Suprapubic skin (tissue), 4 donors: ENCODE data around the gene GCM1. TPM values are rescaled to one million over a fixed set of nuclear protein-coding genes. Genes with fewer than 3 reads are reported as not detected.

Experiments used
- DNase-seq, 2 donors: peaks; one replicate each; pipeline ENCODE4 v3.0.0-alpha.2; 2019; ENCODE audit warnings: low spot score in 2 of 2
- H3K27ac ChIP-seq: fragments of 200-600 bp; sonication (generic); one replicate; pipeline ENCODE4 v1.5.1; 2019
- H3K27me3 ChIP-seq: fragments of 200-600 bp; sonication (generic); one replicate; pipeline ENCODE4 v1.5.1; 2019
- H3K36me3 ChIP-seq: fragments of 200-600 bp; sonication (generic); one replicate; pipeline ENCODE4 v1.5.1; 2019
- H3K4me1 ChIP-seq: fragments of 200-600 bp; sonication (generic); one replicate; pipeline ENCODE4 v1.5.1; 2019
- H3K4me3 ChIP-seq: fragments of 200-600 bp; sonication (generic); one replicate; pipeline ENCODE4 v1.5.1; 2019; ENCODE audit warnings: mild to moderate bottlenecking
- H3K9me3 ChIP-seq: fragments of 200-600 bp; sonication (generic); one replicate; pipeline ENCODE4 v1.5.1; 2019
- EP300 ChIP-seq: sonication (generic); formaldehyde crosslinking; IDR thresholded peaks from one replicate; pipeline ENCODE4 v1.6.1; 2017; ENCODE audit warnings: antibody characterized with exemption
- POLR2A ChIP-seq, 2 donors: fragments of 450-650 bp; IDR thresholded peaks; one replicate each; pipeline ENCODE4 v1.6.1; 2017; ENCODE audit warnings: antibody characterized with exemption in 2 of 2, mild to moderate bottlenecking in 2 of 2, moderate library complexity in 2 of 2
- POLR2AphosphoS5 ChIP-seq, 3 donors: sonication (generic); formaldehyde crosslinking; IDR thresholded peaks; one replicate each; pipeline ENCODE4 v1.6.1; 2017; ENCODE audit warnings: antibody characterized with exemption in 3 of 3
- WGBS: methylation state at CpG from one replicate; pipeline ENCODE4 v1.1.5; 2018; 5-methylcytosine and 5-hydroxymethylcytosine counted together
- total RNA-seq, 4 donors: library from RNA; depleted of rRNA; stranded (reverse); fragments of >200 nt; gene quantifications; one replicate each; pipeline ENCODE4 v1.1.0, GENCODE V29; 2016
- TF ChIP-seq, protein P1 (sequence below), 2 donors: fragments of 200-600 bp in 1 of 2; fragments of 450-650 bp in 1 of 2; sonication (generic) in 1 of 2; IDR thresholded peaks; one replicate each; pipeline ENCODE4 v1.5.1; 2016 to 2019; ENCODE audit warnings: antibody characterized with exemption in 2 of 2, mild to moderate bottlenecking in 1 of 2, moderate library complexity in 1 of 2

GCM1 gene
- total RNA-seq, 4 donors from 2014 or later = 0.24 TPM; not detected in 3

DNA sequence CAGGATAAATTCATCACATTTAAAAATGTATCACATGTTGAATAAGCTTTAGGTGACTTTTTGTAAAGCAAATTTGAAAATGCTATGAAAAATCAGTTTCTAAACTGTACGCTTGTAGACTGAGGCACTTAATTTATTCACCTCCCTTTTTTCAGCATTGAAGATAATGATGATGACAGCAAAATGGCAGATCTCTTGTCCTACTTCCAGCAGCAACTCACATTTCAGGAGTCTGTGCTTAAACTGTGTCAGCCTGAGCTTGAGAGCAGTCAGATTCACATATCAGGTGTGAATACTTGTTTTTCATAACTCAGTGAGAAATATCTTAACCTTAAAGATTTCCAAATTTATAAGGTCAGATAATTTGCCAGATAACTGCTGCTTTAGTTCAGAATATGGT, 67.8 kb downstream of the GCM1 start:
- TF ChIP-seq, protein P1, sequence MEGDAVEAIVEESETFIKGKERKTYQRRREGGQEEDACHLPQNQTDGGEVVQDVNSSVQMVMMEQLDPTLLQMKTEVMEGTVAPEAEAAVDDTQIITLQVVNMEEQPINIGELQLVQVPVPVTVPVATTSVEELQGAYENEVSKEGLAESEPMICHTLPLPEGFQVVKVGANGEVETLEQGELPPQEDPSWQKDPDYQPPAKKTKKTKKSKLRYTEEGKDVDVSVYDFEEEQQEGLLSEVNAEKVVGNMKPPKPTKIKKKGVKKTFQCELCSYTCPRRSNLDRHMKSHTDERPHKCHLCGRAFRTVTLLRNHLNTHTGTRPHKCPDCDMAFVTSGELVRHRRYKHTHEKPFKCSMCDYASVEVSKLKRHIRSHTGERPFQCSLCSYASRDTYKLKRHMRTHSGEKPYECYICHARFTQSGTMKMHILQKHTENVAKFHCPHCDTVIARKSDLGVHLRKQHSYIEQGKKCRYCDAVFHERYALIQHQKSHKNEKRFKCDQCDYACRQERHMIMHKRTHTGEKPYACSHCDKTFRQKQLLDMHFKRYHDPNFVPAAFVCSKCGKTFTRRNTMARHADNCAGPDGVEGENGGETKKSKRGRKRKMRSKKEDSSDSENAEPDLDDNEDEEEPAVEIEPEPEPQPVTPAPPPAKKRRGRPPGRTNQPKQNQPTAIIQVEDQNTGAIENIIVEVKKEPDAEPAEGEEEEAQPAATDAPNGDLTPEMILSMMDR (IDR thresholded peaks at IDR 0.05) = no peak
- no peak for TF ChIP-seq EP300
- TF ChIP-seq POLR2AphosphoS5 (IDR thresholded peaks at IDR 0.05) = no peak
- no peak for TF ChIP-seq POLR2A (IDR thresholded peaks at IDR 0.05)
- Histone ChIP-seq H3K4me3 (no peak overlapping the region), H3K27ac (no peak overlapping the region), H3K4me1 (no peaks in the 10 kb centered on the region), H3K36me3 (peaks cover 92% of the 10 kb centered on the region), H3K9me3 (no peaks in the 10 kb centered on the region), H3K27me3 (no peaks in the 10 kb centered on the region)
- no peak for DNase-seq
- 100% methylated on average over 1 of the region's 1 CpG for WGBS

Other genes starting within 250 kb of the GCM1 start
- gene GSTA3, start 239.1 kb downstream of the GCM1 start, total RNA-seq = 10 to 100 TPM; 12.4 to 17.4 (median 16.3) TPM
- gene GSTA4, start 153.6 kb downstream of the GCM1 start, total RNA-seq = 100 to 1,000 TPM; 108 to 164 (median 132) TPM
- 10 to 100 TPM; 15.4 to 26.5 (median 19.8) TPM for gene CILK1, start 87.0 kb downstream of the GCM1 start, total RNA-seq
- gene FBXO9, start 83.4 kb downstream of the GCM1 start, total RNA-seq = 100 to 1,000 TPM in 1 of 4 donors, 10 to 100 TPM in 3; 35.2 to 113 (median 43.2) TPM
- 10 to 100 TPM; 39.7 to 84.2 (median 57.4) TPM for gene ELOVL5, start 200.1 kb upstream of the GCM1 start, total RNA-seq